Gastroesophageal sphincter (tissue), 2 donors: ENCODE measurements around the gene APEX1.

Experiments used
- POLR2A ChIP-seq, 2 donors: fragments of 450-650 bp; IDR thresholded peaks; one replicate each; pipeline ENCODE4 v1.6.1; 2017; ENCODE audit warnings: antibody characterized with exemption in 2 of 2, mild to moderate bottlenecking in 2 of 2, moderate library complexity in 1 of 2
- POLR2AphosphoS5 ChIP-seq: sonication (generic); formaldehyde crosslinking; IDR thresholded peaks from one replicate; pipeline ENCODE4 v1.6.1; 2017; ENCODE audit warnings: antibody characterized with exemption

- no peak for TF ChIP-seq POLR2A (IDR thresholded peaks at IDR 0.05)
- no peak for TF ChIP-seq POLR2AphosphoS5
Observed at GRCh38 chr14:20440465-20440864, 14.6 kb upstream of the APEX1 start.
